ENCODE data around the gene PFKFB4.

PFKFB4 gene

DNA sequence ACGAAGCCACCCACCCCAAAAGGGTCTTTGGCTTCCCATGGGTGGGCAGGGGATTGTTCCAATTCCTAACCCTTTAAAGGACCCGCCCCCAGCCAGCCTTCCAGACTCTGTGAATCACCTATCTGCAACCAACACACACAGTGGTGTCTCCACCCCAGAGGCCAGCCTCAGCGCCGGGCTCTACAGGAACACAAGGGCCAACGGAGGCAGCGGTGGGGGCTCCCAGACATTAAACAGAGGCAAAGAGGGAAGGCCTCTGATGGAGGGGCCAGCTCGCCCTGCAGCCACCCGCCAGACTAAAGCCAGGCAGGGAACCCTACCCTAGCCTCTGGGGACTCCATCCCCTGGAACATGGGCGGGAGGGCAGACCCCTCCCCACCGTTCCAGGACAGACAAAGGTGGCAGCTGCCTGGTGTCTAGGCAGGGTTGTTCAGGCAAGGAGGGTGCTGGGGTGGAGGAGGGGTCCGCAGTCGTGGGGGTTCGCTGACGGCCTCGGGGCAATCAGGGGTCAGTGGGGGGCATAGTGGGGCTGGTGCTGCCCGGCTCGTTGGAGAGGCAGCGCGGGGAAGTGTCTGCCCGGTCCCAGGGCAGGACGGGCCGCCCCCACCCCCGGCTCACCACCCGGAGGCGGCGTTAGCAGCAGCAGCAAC is 53.1 kb downstream of the PFKFB4 start:
- peak; percentile 57 to 59 for DNase-seq (ENCODE audit: low read depth in 2 of 2)
- H3K4me3 ChIP-seq (replicated peaks in 1 of 2; ENCODE audit: low read depth in 2 of 2, low read length in 2 of 2) = peak overlapping the region; percentile 77 to 87
- TF ChIP-seq, protein P1, sequence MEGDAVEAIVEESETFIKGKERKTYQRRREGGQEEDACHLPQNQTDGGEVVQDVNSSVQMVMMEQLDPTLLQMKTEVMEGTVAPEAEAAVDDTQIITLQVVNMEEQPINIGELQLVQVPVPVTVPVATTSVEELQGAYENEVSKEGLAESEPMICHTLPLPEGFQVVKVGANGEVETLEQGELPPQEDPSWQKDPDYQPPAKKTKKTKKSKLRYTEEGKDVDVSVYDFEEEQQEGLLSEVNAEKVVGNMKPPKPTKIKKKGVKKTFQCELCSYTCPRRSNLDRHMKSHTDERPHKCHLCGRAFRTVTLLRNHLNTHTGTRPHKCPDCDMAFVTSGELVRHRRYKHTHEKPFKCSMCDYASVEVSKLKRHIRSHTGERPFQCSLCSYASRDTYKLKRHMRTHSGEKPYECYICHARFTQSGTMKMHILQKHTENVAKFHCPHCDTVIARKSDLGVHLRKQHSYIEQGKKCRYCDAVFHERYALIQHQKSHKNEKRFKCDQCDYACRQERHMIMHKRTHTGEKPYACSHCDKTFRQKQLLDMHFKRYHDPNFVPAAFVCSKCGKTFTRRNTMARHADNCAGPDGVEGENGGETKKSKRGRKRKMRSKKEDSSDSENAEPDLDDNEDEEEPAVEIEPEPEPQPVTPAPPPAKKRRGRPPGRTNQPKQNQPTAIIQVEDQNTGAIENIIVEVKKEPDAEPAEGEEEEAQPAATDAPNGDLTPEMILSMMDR (IDR thresholded peaks at IDR 0.05; ENCODE audit: low read depth, low read length) = no peak

DNA sequence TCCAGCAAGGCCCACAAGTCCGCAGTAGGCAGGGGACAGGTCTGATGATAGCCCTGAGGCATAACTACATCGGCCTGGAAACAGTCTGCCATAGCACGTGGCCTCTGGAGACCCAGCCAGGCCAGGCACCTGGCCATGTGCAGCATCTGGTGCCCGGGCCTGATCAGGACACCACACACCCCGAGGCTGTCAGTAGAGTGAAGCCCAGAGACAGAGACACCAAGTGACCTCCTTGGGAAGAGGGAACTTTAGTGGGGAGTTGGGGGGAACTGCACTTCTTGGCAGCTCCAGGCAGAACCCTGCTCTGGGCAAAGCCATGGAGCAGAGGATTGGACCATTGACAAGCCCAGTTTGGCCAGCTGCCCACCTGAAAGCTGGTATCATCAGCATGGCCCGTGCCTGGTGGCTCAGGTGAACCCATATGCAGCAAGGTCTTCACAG is 53.9 kb downstream of the PFKFB4 start:
- no peak for DNase-seq (ENCODE audit: low read depth in 2 of 2)
- H3K4me3 ChIP-seq (replicated peaks in 1 of 2; ENCODE audit: low read depth in 2 of 2, low read length in 2 of 2) = peak overlapping the region; percentile 77 to 87
- TF ChIP-seq, protein P1 (IDR thresholded peaks at IDR 0.05; ENCODE audit: low read depth, low read length) = no peak

DNA sequence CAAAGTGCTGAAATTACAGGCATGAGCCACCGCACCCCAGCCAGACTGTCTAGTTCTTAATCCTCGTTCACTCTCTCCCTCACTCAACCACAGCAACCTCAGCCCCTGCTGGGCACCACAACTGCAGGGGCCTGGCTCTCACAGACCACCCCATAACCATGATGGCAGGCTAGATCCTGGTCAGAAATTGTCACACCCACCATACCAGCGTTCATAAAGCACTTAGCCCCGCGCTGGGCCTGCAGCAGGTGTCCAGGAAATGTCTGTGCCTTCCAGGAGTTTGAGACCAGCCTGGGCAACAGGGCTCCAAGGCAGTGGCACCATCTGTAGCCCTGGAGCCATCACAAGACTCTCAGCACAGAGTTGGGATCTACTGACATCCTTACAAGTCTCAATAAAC is 54.5 kb downstream of the PFKFB4 start:
- no peak overlapping the region for H3K4me3 ChIP-seq (replicated peaks in 1 of 2; ENCODE audit: low read depth in 2 of 2, low read length in 2 of 2)
- TF ChIP-seq, protein P1 (IDR thresholded peaks at IDR 0.05; ENCODE audit: low read depth, low read length) = no peak
- DNase-seq (ENCODE audit: low read depth in 2 of 2) = no peak

DNA sequence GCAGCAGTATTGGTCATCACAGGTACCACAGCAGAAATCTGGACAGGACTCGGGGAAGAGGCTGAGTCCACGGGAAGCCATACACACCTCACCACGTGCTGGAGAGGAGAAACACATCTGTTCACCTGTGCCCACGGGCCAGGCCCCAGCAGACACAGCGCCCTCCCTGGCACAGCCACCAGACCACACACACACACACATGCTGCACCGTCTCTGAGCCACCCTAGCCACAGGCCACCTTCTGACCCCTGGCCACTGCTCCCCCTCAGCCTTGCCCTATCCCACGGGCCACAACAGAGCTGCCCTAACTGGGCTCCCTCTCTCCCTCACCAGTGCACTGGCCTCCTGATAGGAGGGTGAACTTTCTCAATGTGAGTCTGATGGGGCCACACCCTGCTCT is 55.4 kb downstream of the PFKFB4 start:
- TF ChIP-seq, protein P1 (IDR thresholded peaks at IDR 0.05; ENCODE audit: low read depth, low read length) = no peak
- DNase-seq (ENCODE audit: low read depth in 2 of 2) = no peak
- H3K4me3 ChIP-seq (replicated peaks in 1 of 2; ENCODE audit: low read depth in 2 of 2, low read length in 2 of 2) = no peak overlapping the region

DNA sequence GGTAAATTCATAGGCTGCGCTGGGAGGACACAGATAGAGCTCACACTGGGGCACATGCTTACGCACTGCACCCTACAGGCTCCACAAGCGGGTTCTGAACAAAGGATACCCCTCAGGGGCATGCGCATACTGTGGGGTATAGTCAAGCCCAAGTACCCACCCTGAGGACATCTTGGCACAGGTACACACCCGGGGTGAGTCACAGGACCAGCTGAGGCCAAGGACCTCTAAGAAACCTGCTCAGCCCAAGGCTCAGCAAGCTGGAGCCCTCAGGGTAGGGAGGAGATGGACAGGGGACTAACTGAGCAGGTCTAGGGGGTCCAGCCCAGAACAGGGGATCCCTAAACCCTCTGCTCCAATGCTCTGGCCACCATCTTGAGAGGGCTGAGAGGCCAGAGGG is 55.9 kb downstream of the PFKFB4 start:
- DNase-seq (ENCODE audit: low read depth in 2 of 2) = no peak
- TF ChIP-seq, protein P1 (IDR thresholded peaks at IDR 0.05; ENCODE audit: low read depth, low read length) = no peak
- no peak overlapping the region for H3K4me3 ChIP-seq (replicated peaks in 1 of 2; ENCODE audit: low read depth in 2 of 2, low read length in 2 of 2)

DNA sequence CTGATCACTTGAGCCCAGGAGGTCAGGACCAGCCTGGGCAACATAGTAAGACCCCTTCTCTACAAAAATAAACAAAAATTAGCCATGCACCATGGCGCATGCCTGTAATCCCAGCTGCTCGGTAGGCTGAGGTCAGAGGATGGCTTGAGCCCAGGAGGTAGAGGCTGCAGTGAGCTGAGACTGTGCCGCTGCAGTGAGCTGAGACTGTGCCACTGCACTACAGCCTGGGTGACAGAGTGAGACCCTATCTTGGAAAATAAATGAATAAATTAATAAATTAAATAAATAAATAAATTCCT is 63.5 kb downstream of the PFKFB4 start:
- no peak overlapping the region for H3K4me3 ChIP-seq (replicated peaks in 1 of 2; ENCODE audit: low read depth in 2 of 2, low read length in 2 of 2)
- no peak for DNase-seq (ENCODE audit: low read depth in 2 of 2)
- TF ChIP-seq, protein P1 (IDR thresholded peaks at IDR 0.05; ENCODE audit: low read depth, low read length) = no peak
